Gastrocnemius medialis (tissue), 4 donors: ENCODE measurements around the gene SPRED2.

Experiments
- CTCF ChIP-seq, 5 experiments: fragments of 450-650 bp in 3 of 5; fragments of 200-600 bp in 2 of 5; sonication (generic) in 2 of 5; IDR thresholded peaks in 4 of 5; conservative IDR thresholded peaks in 1 of 5; 1 replicate in 4 of 5; 2 replicates in 1 of 5; pipeline ENCODE4 v1.5.1; 2016 to 2019; ENCODE audit warnings: antibody characterized with exemption in 5 of 5, mild to moderate bottlenecking in 3 of 5, moderate library complexity in 3 of 5
- POLR2A ChIP-seq, 2 donors: fragments of 450-650 bp; IDR thresholded peaks; one replicate each; pipeline ENCODE4 v1.6.1; 2017; ENCODE audit warnings: antibody characterized with exemption in 2 of 2, mild to moderate bottlenecking in 2 of 2, moderate library complexity in 2 of 2

- TF ChIP-seq CTCF (IDR thresholded peaks at IDR 0.05 in 4 of 5, conservative IDR thresholded peaks at IDR 0.05 in 1 of 5) (no peak), POLR2A (IDR thresholded peaks at IDR 0.05) (no peak)
Measured at GRCh38 chr2:65378290-65378689, 54.1 kb downstream of the SPRED2 start.
